HG02588 (cell line): Measurements from ENCODE around the gene CELF3.
A peak's percentile ranks its signal among the peaks of the same experiment; 100 is the strongest.
"Not testable (repeated sequence)": the region's sequence is repeated elsewhere in the genome, so short reads cannot be mapped to it uniquely, and the experiment has no call there.

Experiments
- ATAC-seq: cut with Tn5 transposase; IDR thresholded peaks from one replicate; pipeline ENCODE4 v1.9.1; 2021; ENCODE audit warnings: mild to moderate bottlenecking, moderate library complexity; ENCODE audit not compliant: unreplicated experiment

The CELF3 gene

DNA sequence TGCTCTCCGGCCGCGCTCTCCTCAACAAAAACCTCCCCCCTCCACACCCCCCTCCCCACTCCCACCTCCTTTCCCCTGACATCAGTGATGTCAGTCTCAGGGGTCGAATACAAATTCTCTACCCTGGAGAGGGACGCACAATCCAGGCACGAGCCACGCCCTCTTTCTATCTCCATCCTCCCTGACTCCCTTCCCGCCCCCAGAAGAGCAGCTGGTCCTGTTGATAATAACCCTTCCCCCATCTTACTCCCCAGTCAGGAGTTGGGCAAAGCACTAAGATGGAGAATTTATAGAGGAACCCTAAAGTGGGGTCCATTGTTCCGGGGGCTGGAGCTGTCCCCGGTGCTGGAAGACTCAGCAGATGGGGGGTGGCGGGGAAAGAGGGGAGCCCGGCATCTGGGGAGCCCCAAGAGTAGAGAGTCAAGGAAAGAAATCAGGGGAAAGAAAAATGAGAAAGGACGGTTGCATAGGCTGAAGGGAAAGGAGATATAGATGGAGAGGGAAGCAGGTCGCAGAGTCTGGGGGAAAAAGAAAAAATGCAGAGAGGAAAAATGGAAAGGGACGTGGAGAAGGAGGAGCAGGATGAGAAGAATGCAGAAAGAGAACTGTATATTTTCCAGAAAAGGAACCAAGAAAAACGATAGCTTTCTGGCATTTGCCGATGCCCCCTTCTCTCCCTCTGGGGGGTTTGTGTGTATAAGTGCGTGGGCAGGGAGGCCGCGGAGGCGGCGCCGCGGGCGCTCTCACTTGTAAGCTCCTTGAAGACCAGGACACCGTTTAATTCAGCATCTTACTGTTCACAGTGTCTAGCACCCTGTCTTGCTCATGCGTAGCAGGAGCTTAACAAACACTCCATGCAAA is at the start of gene CELF3:
CELF3 (minus strand) TSS at position 33 of the 861 bp plus-strand sequence. CDS start 783 bp downstream, outside the sequence.
- ATAC-seq, result no peak

DNA sequence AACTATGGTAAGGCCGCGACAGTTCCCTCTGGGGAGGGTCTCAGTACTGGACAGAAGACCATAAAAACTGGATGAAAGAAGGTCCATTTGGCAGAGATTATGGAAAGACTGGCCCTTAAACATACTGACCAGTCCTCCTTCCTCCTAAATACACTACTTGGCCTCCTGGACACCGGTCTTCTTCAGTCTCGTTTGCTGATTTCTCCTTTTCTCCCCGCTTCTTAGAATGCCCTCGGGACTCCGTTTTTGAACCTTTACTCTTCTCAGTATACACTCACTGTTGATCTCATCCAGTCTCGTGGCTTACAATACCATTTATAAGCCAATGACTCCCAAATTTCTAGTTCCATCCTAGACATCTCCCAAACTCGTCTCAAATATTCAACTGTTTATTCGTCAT is 47.4 kb upstream of the CELF3 start:
- no peak for ATAC-seq

DNA sequence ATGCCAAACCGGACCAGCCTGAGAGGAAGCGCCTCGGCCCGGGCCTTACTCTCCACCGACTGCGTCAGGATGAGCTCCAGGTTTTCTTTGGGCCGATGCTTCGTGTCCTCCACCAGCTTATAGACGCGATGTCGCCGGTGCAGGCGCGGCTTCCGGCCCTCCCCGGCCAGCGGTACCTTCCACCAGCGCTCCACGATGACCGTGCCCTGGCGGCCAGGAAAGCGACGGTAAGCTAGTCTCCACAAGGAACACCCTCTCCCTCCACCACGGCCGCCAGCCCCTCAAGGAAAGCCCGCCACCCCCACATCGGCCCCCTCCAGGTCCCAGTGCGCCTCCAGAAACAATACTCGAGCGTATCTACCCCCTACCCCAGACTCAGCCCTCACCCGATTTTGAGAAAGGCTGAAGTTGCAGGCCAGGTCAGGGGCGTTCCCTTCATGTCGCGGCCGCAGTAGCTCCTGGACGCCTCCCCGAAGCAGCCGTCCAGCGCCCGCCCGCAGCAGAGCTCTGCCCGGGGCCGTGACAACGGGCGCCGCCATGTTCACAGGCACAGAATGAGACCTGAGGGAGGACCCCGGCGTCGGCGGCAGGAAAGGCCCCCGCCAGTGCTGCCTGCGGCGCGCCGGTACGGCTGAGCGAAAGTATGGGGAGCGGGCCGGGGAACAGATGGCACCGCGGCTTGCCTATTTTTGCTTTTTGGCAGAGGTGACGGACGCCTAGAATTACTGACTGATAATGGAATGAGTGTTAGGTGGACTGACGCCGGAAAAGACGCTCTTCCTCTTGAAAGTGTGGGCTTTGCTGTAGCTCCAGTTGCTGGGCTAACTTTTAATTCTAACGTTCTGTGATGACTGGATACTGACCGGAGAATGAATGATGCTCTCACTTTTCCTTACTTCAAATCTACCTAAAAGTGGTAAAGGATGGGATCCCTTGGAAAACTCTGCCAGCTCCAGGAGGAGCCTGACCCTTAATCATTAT is 46.6 kb upstream of the CELF3 start, which contains the start of gene MRPL9:
MRPL9 (minus strand) TSS at position 556 of the 981 bp plus-strand sequence; CDS start at position 539, 17 bp downstream.
- ATAC-seq, result peak; percentile 90

DNA sequence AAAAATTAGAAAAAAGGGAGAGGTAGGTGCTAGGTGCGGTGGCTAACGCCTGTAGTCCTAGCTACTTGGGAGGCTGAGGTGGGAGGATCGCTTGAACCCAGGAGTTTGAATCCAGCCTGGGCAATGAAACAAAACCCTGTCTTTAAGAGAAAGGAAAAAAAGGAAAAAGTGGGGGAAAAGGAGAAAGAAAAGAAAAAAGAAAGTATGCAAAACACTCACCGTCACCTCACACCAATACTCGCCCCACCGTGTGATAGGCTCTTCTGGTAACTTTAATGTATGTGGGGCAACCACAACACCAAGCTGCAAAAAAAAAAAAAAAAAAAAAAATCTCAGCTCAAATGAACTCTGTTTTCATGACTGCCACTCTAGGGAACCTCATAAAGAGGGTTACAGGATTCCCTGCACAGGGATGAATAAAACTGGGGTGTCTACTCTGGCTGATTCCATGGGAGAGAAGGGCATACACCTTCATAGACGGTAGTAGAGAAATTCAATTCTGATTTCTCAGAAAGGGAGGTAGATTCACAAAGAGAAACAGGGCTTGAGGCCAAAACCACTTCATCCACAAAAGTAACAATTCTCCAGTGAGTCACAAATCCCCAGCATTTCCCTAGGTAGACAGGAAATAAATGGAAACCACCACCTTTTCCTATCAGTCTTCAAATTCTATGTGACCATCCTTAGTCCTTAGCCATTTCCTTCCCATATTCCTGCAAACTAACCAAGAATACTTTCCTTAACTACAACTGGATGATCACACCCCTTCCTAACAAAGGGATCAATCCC is 44.2 kb upstream of the CELF3 start:
- ATAC-seq, result no peak

DNA sequence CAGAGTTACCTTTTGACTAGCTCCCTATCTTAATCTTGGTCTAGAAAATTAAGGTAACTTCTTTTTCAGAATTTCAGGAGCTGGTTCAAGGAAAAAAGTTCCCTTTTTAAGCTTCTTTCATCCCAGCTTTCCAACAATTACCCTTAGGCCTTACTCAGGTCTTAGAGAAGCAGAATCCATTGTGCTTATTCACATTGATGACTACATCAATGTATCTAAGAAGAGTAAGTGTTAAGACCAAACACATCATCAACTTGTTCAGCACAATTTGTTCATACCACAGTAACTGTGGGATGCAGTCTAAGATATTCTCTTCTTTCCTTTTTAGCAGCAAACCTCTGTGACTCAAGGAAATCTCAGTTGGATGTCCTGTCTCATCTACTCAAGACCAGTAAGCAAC is 42.6 kb upstream of the CELF3 start:
- ATAC-seq, result no peak

DNA sequence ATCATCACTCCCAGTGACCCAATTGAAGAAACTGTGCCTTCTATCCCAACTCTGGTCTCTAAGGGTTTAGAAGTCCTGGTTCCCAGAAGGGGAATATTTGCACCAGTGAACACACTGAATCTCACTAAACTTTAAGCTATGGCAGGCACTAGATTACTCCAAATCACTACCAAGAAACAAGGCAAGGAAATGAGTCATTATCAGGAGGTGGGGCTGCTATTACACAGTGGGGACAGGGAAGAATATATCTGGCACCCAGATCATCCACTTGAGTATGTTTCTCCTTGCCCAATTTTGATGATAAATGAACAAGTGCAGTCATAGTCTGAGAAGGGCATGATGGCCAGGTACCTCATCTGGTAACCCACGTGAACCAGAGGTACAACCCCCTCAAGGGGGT is 39.7 kb upstream of the CELF3 start:
- no peak for ATAC-seq

DNA sequence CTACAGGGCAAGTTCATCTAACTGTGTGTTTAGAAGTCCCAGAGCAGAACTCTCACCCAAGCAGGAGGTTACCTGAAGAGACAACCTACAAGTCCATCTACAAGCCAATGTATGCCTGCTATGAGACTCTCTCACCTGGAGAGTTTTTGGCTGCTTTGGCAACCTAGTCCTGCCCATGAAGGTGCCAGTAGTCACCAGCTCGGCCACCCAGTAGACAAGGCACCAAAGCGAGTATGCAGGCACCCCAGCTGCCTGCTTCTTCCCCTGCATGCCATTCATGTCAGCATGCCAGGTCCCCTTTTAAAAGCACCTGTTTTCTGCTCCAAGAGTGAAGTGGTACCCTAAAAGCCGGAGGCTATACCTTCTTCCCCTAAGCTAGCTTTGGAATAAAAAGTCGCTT is 24.9 kb upstream of the CELF3 start:
- ATAC-seq, result no peak

DNA sequence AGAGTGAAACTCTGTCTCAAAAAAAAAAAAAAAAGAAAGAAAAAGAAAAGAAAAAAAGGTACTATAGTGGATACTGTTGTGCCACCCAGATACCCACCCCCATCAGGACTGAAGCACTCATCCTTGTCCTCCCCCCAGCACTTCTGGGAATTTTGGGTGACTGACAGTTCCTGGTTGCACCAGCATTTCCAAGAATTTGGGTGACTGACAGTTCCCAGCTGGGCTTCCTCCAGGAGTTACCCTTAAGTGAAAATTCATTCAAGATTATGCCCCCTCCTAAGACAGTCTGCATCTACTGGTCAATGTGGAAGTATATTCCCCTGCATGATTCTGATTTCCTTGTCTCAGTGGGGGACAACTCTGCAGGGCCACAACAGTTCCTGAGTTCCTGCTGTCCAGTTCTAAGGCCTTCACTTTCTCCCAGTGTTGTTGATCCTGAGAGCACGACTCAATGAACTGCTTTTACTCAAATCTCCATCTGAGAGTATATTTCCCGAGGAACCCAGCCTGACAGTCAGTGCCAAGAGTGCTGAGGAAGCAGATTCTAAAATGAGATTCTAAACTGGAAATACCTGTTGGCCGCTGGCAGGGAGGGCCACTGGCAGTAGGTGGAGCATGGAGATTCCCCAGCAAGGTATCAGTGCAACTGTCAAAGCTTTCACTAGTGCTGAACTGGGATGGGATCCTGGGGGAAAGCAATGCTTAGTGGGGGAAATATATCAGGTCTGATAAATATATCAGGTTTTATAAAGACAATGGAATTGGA is 23.2 kb upstream of the CELF3 start:
- no peak for ATAC-seq

DNA sequence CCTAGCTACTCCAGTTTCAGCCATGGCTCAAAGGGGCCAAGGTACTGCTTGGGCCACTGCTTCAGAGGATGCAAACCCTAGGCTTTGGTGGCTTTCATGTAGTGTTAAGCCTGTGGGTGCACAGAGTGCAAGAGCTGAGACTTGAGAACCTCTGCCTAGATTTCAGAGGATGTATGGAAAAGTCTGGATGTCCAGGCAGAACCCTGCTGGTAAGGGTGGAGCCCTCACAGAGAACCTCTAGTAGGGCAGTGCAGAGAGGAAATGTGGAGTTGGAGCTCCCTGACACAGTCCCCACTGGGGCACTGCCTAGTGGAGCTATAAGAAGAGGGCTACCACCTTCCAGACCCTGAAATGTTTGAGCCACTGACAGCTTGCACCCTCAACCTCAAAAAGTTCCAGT is 20.9 kb upstream of the CELF3 start:
- ATAC-seq, result no peak

DNA sequence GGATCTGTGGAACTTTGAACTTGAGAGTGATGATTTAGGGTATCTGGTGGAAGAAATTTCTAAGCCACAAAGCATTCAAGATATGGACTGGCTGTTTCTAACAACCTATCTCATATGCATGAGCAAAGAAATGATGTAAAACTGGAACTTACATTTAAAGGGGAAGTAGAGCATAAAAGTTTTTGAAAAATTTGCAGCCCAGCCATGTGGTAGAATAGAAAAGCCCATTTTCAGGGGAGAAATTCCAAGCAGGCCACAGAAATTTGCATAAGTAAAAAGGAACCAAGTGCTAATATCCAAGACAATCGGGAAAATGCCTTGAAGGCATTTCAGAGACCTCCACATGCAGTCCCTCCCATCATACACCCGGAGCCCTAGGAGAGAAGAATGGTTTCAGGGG is 20.4 kb upstream of the CELF3 start:
- ATAC-seq, result no peak

DNA sequence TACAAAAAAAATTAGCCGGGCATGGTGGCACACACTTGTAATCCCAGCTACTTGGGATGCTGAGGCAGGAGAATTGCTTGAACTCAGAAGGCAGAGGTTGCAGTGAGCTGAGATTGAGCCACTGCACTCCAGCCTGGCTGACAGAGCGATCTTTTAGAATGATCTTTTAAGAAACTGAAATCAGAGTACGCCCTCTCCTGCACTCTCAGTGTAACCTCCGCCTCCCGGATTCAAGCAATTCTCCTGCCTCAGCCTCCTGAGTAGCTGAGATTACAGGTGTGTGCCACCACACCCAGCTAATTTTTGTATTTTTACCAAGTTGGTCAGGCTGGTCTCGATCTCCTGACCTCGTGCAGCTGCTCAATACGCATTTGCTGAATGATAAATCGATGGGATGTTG is 17.4 kb upstream of the CELF3 start:
- not testable (repeated sequence) for ATAC-seq

DNA sequence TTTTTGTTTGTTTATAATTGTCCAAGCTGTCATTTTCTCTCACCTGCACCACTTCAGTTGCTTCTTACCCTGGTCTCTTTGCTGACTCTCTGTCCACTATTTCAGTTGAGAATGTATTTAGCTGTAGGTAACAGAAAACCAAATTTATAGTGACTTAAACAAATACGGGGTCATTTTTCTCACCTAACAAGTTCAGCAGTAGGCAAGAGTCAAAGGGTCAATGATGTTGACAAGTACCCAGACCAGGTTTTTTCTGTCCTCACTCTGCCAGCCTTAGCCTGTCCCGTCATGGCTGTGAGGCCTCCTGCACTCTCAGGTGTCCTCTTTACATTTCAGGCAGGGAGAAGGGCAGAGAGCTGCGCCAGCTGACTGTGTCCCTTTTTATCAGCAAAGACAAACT is 16.5 kb upstream of the CELF3 start:
- no peak for ATAC-seq

DNA sequence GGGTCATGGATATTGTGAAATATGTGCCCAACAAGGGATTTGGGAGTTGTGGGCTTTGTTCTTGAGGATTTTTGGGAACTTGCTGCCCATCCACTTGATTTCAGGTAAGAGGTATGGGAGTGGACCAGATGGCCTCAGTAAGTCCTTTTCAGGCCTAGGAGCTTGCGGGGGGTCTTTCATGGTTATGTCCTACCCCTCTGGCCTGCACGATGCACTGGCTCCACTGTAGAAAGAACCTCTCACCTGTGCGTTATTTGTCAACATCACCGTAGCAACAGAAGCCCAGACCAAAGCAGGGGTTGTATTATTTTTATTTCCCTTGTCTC is 13.3 kb upstream of the CELF3 start:
- ATAC-seq, result no peak

DNA sequence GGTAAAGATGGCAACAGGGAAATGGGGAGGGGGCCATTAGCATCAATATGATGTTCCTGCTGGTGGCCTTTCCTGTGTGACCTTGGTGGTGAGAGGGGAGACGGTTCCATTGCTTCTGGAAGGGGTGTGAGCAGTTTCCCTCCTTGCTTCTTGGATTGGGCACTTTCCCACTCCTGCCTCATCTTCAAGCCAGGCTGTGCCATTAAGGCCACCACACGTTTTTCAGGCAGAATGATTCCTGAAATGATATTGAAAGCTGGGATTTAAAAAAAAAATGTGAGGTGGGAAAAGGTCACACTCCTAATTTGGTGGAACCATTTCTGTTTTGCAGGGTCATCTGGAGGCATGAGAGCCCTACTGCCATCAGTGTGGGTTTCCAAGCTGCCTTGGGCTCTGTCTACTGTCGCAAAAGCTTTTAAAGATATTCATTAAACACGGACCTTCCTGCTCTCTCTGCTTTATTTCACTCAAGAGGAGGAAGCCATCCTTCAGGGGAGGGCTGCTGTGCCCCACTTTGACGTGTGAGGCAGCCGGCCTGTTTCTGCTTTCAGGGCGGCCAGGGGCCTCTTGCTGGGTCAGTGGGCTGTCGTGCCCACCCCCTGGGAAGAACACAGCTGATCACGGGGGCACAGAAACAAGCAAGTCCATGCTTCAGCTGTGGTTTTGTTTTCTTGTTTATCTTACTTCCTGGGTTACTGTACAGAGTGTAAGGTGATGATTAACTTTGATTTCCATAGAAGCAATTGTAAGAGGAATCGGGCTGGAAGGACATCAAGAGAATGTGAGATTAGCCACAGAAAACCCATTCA is 12.8 kb upstream of the CELF3 start:
- no peak for ATAC-seq

DNA sequence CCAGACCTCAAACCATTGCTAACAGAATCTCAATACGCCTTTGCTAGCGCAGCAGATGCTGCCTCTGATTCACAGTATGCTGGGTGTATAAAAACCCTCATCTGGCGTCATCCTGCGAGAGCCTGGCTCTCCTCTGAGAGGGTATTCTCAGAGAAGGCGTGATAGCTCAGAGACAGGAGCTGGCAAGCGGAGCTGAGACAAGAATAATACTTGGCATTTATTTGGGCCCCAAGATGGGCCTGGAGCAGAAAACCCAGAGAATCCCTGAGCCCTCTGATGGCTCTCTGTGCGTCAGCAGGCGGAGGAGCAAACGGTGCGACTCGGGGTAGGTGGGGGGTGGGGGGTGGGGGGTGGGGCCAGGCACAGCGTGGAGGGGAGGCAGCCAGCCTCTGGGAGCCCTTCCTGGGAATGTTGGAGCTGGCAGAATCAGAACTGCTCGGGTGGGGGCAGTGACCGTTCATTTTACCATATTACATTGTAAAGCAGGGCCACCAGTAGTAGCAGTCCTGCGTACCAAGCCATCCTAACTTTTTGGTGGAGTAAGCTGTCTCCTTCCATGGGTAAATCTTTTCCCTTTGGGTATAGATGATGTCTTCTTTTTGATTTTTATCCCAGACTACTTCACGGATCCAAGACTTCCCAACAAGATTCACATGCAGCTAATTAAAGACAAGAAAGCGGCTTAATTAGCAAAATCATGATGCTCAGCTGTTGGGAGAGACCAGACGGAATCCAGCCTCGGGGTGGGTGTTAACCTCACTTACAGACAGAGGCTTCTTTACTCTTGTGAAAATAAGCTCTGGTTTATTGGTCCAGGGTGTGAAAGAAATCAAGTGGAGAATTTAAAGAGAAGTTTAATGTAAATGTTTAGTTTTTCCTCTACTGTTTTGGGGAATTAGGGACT is 11.8 kb upstream of the CELF3 start:
- ATAC-seq, result no peak

DNA sequence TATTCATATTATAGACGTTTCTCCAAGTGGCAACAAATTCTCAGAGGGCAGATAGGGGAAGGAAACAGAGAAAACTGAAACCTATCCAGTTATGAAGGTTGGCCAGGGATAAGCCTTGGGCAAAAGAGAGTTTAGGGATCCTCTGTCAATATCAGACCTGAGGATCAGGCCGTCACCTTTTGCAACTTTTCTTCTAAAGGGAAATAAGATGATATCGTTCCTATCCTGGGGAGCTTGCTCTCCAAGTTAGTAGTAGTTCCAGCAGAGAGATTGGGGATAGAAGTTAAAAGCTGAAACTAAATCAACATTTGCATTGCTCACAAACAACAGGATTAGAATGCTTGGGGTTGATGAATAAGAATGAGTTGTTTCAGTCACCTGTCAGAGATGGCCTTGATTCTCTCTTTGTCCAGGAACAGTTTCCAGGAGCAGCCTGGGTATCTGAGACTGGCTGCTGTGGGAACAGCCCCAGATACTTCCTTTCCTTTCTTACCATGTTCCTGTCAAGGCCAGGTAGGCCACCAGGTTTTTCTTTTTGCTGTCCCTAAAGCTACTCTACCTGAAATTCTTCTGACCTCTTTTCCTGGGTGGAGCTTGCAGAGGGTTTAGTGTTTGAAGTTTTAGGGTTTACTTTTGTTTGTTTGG is 7.2 kb upstream of the CELF3 start:
- no peak for ATAC-seq

DNA sequence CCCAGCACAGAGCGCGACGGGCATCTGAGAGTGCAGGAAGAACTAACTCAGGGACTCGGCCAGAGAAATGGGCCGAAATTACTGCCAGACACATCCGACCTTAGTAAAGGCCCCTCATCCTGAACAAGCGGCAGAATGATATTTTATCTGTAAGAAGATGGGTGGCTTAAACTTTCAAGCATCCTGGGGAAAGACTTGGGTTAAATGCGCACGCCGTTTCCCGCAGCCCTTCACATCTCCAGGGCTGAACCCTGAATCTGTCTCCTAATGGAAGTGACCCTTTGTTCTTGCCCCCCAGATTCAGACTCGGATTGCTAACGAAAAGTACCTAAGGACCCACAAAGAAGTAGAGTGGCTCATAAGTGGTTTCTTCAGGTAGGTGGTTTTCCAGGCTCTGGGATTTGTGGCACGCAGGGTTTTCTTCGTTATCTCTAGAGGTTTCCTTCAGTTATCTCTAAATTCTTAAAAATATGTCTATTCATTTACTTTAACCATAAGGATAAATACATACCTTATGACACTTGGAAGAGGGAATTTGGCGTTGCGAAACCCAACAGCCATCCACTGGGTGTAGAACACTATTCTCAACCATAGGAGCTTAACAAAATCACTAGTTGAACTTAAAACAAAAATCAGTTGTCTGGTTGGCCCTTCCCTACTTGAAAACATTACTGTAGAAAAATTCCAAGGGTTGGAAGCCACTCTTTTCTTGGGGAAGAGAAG is 5.3 kb upstream of the CELF3 start:
- ATAC-seq, result no peak
